ENCODE data around the gene POLDIP3. TPM values are rescaled to one million over a fixed set of nuclear protein-coding genes. Genes with fewer than 3 reads are reported as not detected.

Gene POLDIP3
- total RNA-seq, result 10 to 100 TPM; 58.6 to 65.8 (median 65.0) TPM
- long read RNA-seq, donor 1, transcript POLDIP3-201 (9 exons, 3,441 nt), result major isoform, 90 of 151 reads
- long read RNA-seq, donor 1, partial matches to known transcripts, result 23 of 151 reads
- long read RNA-seq, donor 1, other reads (novel, unspliced or antisense), result 37 of 151 reads
- long read RNA-seq, donor 2, transcript POLDIP3-201 (9 exons, 3,441 nt), result major isoform, 22 of 33 reads
- long read RNA-seq, donor 2, partial matches to known transcripts, result 1 of 33 reads
- long read RNA-seq, donor 2, other reads (novel, unspliced or antisense), result 7 of 33 reads

- ATAC-seq (peak; percentile 91), DNase-seq (peak; percentile 99 to 100 (median 99))
- Histone ChIP-seq H3K4me1 (ENCODE audit: low read depth) (peaks cover 37% of the 10 kb centered on the region), H3K9me3 (no peaks in the 10 kb centered on the region), H3K4me3 (peak within 1 kb of the TSS; percentile 72), H3K36me3 (ENCODE audit: low read depth) (peaks cover 6% of the 10 kb centered on the region)
- TF ChIP-seq CTCF (IDR thresholded peaks at IDR 0.05), result peak; percentile 24
- intact Hi-C loops (cut with DNase I, micrococcal nuclease), result no loop called here
Observed at GRCh38 chr22:42614312-42615091, at the start of gene POLDIP3. Gene POLDIP3, minus strand, starts transcription at chr22:42614883. Its CDS starts 26 bp downstream, at chr22:42614857.

GRCh38 chr22:42661985-42662831 lies 47.5 kb upstream of the POLDIP3 start:
- Histone ChIP-seq H3K4me3 (no peak overlapping the region), H3K4me1 (ENCODE audit: low read depth) (peaks cover 7% of the 10 kb centered on the region), H3K9me3 (no peaks in the 10 kb centered on the region), H3K36me3 (ENCODE audit: low read depth) (no peaks in the 10 kb centered on the region)
- DNase-seq (peak; percentile 84 to 93 (median 89)), ATAC-seq (peak; percentile 96)
- TF ChIP-seq CTCF (IDR thresholded peaks at IDR 0.05), result peak; percentile 61
- intact Hi-C loops (cut with DNase I, micrococcal nuclease), result loop anchor here in 1 of 2 donors (10.0 kb wide), 1 partner anchor 153 kb away; no protein-coding TSS in a partner anchor

DNA sequence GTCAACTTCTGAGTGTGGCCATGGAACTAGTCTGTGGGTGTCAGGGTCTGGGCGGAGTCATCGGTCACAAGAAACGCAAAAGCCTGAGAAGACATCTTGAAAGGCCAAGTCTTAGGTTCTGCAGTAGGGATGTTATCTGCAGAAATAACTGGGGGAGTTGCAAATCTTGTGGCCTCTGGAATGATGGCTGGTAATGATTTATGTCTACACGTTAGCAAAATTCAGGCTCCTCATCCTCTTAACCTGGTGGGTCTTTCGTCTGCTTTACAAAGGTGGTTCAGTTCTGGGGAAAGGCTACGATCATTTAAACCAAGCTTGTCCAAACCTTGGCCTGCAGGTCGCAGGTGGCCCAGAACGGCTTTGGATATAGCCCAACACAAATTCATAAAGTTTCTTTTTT lies 41.9 kb upstream of the POLDIP3 start:
- Histone ChIP-seq H3K36me3 (ENCODE audit: low read depth) (no peaks in the 10 kb centered on the region), H3K4me3 (no peak overlapping the region), H3K9me3 (no peaks in the 10 kb centered on the region), H3K4me1 (ENCODE audit: low read depth) (no peaks in the 10 kb centered on the region)
- intact Hi-C loops (cut with DNase I, micrococcal nuclease), result no loop called here
- TF ChIP-seq CTCF (IDR thresholded peaks at IDR 0.05), result no peak
- DNase-seq, result no peak
- ATAC-seq, result no peak

GRCh38 chr22:42655693-42656092 lies 41.0 kb upstream of the POLDIP3 start:
- H3K36me3 ChIP-seq (ENCODE audit: low read depth), result no peaks in the 10 kb centered on the region
- intact Hi-C loops (cut with DNase I, micrococcal nuclease), result no loop called here
- no peaks in the 10 kb centered on the region for H3K4me1 ChIP-seq (ENCODE audit: low read depth)
- TF ChIP-seq CTCF (IDR thresholded peaks at IDR 0.05), result no peak
- H3K4me3 ChIP-seq, result no peak overlapping the region
- H3K9me3 ChIP-seq, result no peaks in the 10 kb centered on the region
- ATAC-seq (peak; percentile 86), DNase-seq (no peak)

DNA sequence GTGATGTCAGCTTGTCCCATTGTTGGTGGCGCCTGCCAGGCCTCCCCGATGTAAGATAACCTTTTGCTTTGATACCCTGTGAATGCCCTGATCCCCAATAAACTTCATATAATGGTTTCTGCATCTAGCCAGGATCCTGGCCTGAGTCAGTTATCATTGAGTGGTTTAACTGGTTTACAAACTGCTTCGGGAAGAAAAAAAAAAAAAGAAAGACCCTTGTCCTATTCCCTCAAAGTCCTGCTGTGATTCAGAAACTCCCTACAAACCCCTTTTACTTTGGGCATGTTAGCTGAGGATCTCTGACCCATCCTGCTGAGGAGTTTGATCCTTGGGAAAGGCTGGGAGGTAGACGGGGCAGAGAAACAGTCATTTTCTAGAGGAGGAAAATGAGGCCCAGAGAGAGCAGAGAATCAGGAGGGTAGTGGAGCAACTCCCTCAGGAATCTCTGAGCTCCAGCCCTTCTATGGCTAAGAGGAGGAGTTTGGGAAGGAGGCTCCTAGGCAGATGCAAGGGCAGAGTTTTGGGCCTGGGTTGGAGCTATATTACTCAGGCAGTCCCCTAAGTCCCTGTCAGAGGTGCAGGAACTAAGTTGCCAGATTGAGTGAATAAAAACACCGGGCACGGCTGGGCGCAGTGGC lies 39.9 kb upstream of the POLDIP3 start:
- intact Hi-C loops (cut with DNase I, micrococcal nuclease), result no loop called here
- no peaks in the 10 kb centered on the region for H3K9me3 ChIP-seq
- TF ChIP-seq CTCF (IDR thresholded peaks at IDR 0.05), result no peak
- DNase-seq (no peak), ATAC-seq (no peak)
- no peak overlapping the region for H3K4me3 ChIP-seq
- peaks cover 2% of the 10 kb centered on the region for H3K4me1 ChIP-seq (ENCODE audit: low read depth)
- H3K36me3 ChIP-seq (ENCODE audit: low read depth), result no peaks in the 10 kb centered on the region
